HG02970 (cell line): ENCODE measurements around the gene LRRN4CL.
A peak's percentile ranks its signal among the peaks of the same experiment; 100 is the strongest.
"Not testable (repeated sequence)": the region's sequence is repeated elsewhere in the genome, so short reads cannot be mapped to it uniquely, and the experiment has no call there.

Source experiments
- ATAC-seq: cut with Tn5 transposase; IDR thresholded peaks from one replicate; pipeline ENCODE4 v1.9.1; 2021; ENCODE audit warnings: mild to moderate bottlenecking, moderate library complexity, moderate number of reproducible peaks; ENCODE audit not compliant: unreplicated experiment, low FRiP score

LRRN4CL gene

GRCh38 chr11:62677714-62678113 is 11.6 kb downstream of the LRRN4CL start:
- ATAC-seq: no peak

GRCh38 chr11:62677156-62677555 is 12.2 kb downstream of the LRRN4CL start:
- ATAC-seq: no peak

- no peak for ATAC-seq
Observed at GRCh38 chr11:62676698-62677097, 12.6 kb downstream of the LRRN4CL start.

- not testable (repeated sequence) for ATAC-seq
Observed at GRCh38 chr11:62675415-62675814, 13.9 kb downstream of the LRRN4CL start.

- ATAC-seq: no peak
Observed at GRCh38 chr11:62673196-62673525, 16.2 kb downstream of the LRRN4CL start.

GRCh38 chr11:62671608-62672389 is 17.5 kb downstream of the LRRN4CL start, which contains the start of the genes LBHD1 and UQCC3:
Gene LBHD1 (minus strand): TSS chr11:62672267. CDS start chr11:62670031, 2,236 bp downstream.
Gene UQCC3 (plus strand): TSS chr11:62671673. CDS start chr11:62671746, 73 bp downstream.
- ATAC-seq: no peak

GRCh38 chr11:62671236-62671607 is 18.1 kb downstream of the LRRN4CL start:
- ATAC-seq: no peak

- no peak for ATAC-seq
Observed at GRCh38 chr11:62669420-62670161, 19.7 kb downstream of the LRRN4CL start.

- no peak for ATAC-seq
Observed at GRCh38 chr11:62667460-62667859, 21.9 kb downstream of the LRRN4CL start.

GRCh38 chr11:62666259-62666926 is 22.9 kb downstream of the LRRN4CL start:
- no peak for ATAC-seq

GRCh38 chr11:62665599-62666258 is 23.6 kb downstream of the LRRN4CL start:
- peak; percentile 21 for ATAC-seq

GRCh38 chr11:62665075-62665598 is 24.2 kb downstream of the LRRN4CL start, which contains the start of the genes C11orf98 and CSKMT:
Gene C11orf98 (minus strand): TSS chr11:62665210. CDS start chr11:62665169, 41 bp downstream.
Gene CSKMT (plus strand): TSS chr11:62665312. CDS start chr11:62665880, 568 bp downstream.
- peak; percentile 65 for ATAC-seq

- ATAC-seq: peak; percentile 20
Observed at GRCh38 chr11:62664405-62665074, 24.8 kb downstream of the LRRN4CL start.

- no peak for ATAC-seq
Observed at GRCh38 chr11:62656796-62657429, 32.4 kb downstream of the LRRN4CL start.

- no peak for ATAC-seq
Observed at GRCh38 chr11:62654297-62654696, 35.0 kb downstream of the LRRN4CL start.

- peak; percentile 8 for ATAC-seq
Observed at GRCh38 chr11:62652161-62653006, 36.9 kb downstream of the LRRN4CL start.

- ATAC-seq: not testable (repeated sequence)
Observed at GRCh38 chr11:62650283-62650682, 39.0 kb downstream of the LRRN4CL start.

- no peak for ATAC-seq
Observed at GRCh38 chr11:62649486-62649885, 39.8 kb downstream of the LRRN4CL start.
